ENCODE data around the gene FBXO24.
A peak's percentile ranks its signal among the peaks of the same experiment; 100 is the strongest.

Gene FBXO24

DNA sequence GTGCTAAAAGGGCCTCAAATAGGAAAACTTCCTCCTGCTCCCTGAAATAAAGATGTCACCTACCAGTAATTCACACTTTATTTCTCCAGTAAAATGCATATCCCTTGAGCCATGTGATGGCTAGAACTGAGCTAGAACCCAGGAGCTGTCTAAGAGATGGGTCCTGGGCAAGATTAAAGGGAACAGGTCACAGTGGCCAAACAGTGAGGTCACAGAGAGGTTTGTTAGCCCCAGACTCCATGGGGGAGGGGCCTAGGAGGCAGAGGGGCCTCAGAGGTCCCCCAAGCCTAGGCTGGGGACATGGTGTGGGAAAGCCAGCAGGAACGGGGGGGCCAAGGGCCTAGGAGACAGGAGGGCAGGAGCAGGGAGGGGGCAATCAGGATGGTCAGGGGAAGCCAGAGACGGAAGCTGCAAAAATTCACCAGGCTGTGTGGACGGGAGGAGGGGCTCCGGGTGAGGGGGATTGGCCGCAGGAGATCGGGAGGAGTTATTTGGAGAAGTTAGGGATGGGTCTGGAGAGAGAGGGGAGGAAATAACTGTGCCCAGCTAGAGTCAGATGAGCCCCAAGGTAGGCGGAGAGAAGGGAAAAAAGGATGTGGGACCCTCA lies 3.3 kb downstream of the FBXO24 start:
- DNase-seq (ENCODE audit: low read depth in 2 of 2), result no peak

DNA sequence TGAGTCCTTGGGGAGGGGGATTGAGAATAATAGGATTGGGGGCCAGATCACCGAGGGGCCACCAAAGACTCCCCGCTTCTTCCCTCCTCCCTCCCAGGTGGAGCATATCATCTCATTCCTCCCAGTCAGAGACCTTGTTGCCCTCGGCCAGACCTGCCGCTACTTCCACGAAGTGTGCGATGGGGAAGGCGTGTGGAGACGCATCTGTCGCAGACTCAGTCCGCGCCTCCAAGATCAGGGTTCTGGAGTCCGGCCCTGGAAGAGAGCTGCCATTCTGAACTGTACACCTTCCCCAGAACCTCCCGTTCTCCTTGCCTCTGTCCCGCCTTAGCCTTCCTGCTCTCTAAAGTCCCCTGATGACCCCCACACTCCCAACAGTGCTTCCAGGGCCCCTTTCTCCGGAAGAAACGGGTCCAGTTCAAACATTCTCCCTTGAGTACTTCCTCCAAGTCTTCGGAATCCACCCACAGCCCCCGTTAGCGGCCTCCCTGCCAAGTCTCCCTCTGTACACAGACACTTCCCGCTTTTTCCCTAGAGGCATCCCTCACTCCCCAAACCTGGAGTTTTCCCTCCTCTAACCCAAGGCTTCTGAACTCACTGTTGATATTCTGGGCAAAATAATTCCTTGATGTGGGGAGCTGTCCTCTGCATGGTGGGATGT lies 4.1 kb downstream of the FBXO24 start:
- no peak for DNase-seq (ENCODE audit: low read depth in 2 of 2)

DNA sequence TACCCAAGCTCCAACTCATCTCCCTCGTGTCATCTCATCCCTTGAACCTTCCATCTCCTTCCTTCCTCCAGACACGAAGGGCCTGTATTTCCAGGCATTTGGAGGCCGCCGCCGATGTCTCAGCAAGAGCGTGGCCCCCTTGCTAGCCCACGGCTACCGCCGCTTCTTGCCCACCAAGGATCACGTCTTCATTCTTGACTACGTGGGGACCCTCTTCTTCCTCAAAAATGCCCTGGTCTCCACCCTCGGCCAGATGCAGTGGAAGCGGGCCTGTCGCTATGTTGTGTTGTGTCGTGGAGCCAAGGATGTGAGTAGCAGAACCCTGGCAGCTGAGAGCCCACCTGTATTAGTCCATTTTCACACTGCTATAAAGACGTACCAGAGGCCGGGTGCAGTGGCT lies 5.5 kb downstream of the FBXO24 start:
- DNase-seq (ENCODE audit: low read depth in 2 of 2), result no peak

DNA sequence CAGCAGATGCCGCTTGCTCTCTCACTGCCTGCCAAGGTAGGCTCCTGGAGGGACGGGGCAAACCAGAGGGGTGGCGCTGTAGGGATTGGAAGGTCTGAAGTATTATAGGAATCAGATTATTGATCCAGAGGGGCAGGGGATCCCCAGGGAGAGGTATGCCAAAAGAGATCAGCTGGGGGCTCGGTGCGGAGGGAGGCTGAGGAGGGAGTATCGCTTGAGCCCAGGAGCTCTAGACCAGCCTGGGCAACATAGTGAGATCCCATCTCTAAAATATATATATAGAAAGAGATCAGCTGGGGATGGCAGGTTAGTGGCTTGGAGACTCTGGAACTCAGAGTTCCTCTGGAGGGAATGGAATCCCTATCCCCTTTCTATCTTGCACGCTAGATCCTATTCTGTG lies 9.1 kb downstream of the FBXO24 start:
- DNase-seq (ENCODE audit: low read depth in 2 of 2), result no peak

DNA sequence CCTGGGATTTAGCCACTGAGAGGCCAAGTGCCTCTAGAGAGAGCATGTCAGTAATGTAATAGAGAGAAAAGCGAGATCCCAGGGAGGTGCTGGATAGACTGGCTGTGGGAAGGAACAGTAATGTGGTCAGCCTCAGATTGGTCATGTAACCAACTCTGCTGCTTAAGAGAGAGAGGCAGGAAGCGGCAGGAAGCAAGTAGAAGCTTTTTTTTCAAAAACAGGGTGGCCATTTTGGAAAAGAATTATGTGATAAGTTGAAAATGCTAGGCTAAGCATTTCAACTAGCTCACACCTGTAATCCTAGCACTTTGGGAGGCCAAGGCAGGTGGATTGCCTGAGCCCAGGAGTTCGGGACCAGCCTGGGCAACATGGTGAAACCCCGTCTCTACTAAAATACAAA lies 12.3 kb downstream of the FBXO24 start:
- no peak for DNase-seq (ENCODE audit: low read depth in 2 of 2)

DNA sequence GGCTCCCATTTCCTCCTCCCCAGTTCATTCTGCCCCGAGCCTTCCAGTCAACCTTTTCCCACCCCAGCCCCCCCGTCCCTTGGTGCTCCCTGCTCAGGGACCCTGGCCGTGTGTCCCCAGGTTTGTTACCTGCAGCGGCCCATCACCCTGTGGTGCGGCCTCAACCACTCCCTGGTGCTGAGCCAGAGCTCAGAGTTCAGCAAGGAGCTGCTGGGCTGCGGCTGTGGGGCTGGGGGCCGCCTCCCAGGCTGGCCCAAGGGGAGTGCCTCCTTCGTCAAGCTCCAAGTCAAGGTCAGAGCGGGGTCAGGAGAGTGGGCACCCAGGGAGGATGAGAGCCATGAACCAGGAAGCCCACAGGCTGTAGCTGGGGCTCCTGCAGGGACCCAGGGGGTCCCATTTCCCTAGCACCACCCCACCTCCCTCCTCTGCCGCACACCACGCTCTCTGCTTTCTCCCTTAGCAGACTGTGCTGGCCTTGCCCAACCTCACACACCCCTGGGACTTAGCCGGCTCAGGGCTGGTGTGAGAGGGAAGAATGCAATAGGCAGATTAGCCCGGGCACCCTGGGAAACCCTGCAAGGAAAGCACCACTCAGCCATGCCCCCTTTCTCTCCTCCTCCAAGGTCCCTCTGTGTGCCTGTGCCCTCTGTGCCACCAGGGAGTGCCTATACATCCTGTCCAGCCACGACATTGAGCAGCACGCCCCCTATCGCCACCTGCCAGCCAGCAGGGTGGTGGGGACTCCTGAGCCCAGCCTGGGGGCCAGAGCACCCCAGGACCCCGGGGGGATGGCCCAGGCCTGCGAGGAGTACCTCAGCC lies 14.0 kb downstream of the FBXO24 start:
- DNase-seq (ENCODE audit: low read depth in 2 of 2), result no peak

DNA sequence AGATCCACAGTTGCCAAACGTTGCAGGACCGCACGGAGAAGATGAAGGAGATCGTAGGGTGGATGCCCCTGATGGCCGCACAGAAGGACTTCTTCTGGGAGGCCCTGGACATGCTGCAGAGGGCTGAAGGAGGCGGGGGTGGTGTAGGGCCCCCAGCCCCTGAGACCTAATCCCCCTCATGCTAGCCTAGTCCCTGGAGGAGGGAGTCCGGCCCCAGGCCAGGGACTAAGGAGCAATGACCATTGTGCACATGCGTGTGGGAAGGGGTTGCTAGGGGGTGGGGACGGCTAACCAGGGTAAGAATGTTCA lies 14.6 kb downstream of the FBXO24 start:
- no peak for DNase-seq (ENCODE audit: low read depth in 2 of 2)

DNA sequence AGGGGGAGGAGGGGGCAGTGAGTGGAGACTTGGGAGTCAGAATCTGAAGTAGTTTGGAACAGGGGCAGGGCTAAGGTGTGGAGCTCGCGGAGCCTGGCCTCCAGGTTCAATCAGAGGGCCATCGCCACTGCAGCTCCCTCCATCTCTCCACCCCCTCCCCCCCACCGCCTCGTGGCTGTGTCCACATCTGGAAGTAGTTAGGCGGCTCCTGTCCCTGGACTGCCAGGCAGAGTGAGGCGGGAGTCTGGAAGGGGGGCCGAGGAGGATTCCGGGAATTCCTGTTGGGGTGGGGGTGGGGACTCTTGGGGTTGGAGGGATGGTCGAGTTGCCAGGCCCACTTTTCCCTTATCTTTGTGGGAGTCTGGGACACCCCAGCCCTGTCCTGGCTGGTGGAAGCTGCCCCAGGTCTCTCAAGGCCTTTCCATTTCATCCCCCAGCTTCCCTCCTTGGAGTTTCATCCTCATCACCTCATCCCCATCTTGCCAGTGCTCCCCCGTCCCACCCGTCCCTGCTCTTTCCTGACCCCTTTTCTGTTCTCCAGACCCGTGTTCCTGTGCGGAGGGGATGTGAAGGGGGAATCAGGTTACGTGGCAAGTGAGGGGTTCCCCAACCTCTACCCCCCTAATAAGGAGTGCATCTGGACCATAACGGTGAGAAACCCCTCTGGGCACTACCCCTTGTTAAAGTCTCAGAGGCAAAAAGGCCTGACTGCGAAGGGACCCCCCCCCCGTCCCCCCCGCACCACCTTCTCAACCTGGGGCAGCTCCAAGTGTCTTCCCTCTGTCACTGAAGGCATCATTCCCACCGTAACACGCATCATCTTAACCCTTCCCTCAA lies 17.0 kb downstream of the FBXO24 start:
- DNase-seq (ENCODE audit: low read depth in 2 of 2), result no peak

DNA sequence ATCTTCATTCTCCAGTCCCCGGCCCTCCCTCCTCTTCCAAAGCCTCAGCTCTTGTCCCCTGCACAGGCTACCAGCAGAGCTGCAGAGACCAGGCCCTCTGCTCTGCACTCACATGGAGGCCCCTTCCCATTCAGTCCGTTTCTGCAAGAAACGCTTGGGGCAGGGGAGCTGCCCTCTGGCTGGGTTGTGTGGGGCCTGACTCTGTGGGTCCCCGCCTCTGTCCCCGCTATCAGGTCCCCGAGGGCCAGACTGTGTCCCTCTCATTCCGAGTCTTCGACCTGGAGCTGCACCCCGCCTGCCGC lies 17.5 kb downstream of the FBXO24 start:
- DNase-seq (ENCODE audit: low read depth in 2 of 2), result no peak

DNA sequence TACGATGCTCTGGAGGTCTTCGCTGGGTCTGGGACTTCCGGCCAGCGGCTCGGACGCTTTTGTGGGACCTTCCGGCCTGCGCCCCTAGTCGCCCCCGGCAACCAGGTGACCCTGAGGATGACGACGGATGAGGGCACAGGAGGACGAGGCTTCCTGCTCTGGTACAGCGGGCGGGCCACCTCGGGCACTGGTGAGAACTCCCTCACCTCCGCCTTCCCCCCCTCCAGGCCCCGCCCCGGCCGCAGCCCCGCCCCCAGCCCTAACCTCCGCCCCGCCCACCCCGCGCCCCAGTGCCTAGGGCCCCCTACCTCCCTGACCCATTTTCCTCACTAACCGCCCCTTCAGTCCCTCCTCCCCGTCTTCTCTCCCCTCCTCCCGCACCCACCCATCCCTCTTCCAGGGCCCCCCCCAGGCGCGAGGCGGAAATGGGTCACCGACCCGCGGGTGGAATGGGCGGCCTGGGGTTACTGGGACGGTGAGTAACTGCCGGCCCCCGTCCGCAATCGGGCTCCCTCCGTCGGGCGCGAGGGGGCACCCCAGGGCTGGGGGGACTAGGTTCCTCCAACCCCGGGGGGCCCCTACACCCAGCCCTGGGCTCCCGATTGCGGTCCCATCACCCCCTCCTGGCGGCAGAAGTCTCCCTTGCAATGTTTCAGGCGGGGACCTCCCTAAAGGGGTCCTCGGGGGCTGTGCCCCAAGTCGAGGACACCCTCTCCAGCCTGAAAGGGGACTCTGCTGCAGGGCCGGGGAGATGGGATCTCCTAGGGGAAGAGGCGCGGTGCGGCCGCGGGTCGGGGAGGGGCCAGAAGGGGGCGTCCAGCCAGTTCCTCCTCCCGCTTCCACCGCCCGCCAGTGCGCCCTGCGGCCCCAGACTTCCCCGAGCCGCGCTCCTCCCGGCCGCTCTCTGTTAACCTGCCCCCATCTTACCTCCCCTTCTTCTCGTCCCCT lies 18.2 kb downstream of the FBXO24 start:
- DNase-seq (ENCODE audit: low read depth in 2 of 2), result peak; percentile 48 to 67

DNA sequence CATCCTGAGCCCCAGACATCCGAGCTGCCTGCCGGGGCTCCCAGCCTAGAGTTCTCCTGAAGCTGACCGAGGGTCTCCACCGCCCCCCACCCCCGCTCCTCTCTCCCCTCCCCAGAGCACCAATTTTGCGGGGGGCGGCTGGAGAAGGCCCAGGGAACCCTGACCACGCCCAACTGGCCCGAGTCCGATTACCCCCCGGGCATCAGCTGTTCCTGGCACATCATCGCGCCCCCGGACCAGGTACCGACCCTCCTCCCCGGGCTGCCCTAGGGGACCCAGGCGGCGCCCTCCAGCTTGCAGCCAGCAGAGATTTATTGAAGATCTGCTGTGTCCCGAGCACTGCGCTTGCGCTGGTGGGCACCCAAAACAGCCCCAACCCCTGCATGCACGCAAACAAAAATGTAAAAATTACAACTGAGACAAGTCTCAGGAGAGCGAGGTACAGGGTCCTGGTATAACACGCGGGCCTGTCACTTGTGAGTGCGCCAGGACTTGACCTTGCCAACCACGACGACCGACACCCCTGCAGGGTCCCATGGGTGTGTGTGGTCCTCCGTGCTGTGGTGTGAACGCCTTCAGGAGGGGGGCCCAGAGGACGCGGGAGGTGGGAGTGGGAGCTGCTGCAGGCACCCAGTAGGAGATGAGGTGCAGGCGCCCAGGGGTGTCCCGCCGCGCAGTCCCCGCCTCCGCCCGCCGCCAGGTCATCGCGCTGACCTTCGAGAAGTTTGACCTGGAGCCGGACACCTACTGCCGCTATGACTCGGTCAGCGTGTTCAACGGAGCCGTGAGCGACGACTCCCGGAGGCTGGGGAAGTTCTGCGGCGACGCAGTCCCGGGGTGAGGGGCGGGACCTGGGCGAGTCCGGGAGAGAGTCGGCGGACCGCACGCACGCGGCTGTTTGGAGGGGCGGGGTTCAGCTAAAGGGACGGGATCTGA lies 19.1 kb downstream of the FBXO24 start:
- no peak for DNase-seq (ENCODE audit: low read depth in 2 of 2)

DNA sequence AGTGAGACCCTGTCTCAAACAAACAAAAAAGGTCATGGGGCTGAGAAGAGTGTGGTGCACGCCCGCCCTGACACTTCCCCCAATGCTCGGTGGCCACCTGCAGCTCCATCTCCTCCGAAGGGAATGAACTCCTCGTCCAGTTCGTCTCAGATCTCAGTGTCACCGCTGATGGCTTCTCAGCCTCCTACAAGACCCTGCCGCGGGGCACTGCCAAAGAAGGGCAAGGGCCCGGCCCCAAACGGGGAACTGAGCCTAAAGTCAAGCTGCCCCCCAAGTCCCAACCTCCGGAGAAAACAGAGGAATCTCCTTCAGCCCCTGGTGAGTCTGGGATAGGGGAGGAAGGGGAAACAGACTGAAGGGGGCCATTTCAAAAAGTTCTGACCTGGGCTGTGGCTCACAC lies 20.2 kb downstream of the FBXO24 start:
- DNase-seq (ENCODE audit: low read depth in 2 of 2), result no peak

DNA sequence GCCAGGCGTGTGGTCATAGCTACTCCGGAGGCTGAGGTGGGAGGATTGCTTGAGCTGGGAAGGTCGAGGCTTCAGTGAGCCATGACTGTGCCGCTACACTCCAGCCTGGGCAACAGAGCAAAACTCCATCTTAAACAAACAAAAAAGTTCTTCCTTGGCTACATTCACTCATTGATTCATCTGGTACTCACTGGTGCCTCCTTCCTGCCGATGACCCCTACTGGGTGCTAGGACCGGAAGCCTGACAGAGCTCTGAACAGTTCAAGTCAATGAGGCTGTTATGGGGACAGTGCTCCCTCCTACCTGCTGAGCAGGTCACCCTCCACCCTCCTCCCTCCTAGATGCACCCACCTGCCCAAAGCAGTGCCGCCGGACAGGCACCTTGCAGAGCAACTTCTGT lies 21.0 kb downstream of the FBXO24 start:
- no peak for DNase-seq (ENCODE audit: low read depth in 2 of 2)

DNA sequence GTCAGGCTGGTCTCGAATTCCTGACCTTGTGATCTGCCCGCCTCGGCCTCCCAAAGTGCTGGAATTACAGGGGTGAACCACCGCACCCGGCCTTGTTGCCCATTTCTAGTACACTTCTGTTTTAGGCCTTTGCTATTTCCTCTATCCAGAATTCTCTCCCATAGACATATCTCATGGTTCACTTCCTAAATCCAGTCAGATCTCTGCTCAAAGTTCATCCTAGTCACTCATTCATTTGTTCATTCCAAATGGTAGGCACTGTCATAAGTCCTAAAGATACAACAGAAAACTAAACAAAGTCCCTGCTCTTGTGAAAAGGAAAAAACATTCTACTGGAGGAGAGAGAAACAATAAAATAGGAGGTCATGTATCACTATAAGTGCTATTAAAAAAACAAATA lies 23.8 kb downstream of the FBXO24 start:
- no peak for DNase-seq (ENCODE audit: low read depth in 2 of 2)

DNA sequence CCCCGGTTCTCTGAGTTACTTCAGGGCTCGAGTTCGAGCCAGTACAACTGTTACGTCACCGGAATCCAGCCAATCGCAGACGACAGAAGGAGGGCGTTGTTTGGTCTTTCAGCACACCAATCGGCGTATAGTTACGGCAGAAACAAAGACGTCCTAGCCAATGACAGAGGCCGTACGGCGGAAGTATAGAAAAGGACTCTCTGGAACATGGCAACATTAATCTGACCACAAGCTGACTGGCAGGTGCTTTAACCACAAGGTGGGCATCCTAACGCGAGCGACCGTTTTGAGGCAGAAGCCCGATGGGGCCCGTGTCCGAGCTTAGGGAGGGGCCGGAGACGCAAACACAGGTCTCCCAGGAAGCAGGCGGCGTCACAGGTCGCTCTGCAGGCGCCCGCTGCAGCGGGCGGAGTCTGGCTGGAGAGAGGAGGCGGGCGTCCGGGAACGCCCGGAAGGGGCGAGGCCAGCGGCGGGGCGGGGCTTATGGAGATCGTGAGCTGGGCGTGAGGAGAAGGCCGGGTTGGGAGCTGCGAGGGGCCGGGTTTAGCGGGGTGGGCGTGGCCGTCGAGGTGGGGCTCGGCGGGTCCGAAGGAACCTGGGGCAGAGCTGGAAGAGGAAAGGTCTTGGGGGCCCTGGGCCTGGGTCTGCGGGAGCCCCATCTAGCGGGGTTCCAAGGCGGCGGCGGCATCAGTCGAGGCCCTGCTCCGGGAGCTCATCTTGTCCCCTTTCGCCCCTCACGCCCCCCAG lies 26.0 kb downstream of the FBXO24 start, which contains the start of gene MOSPD3:
Gene MOSPD3, plus strand, starts transcription at position 558 of the 747 bp plus-strand sequence. CDS start 252 bp downstream, outside the sequence.
- peak; percentile 94 to 95 for DNase-seq (ENCODE audit: low read depth in 2 of 2)

DNA sequence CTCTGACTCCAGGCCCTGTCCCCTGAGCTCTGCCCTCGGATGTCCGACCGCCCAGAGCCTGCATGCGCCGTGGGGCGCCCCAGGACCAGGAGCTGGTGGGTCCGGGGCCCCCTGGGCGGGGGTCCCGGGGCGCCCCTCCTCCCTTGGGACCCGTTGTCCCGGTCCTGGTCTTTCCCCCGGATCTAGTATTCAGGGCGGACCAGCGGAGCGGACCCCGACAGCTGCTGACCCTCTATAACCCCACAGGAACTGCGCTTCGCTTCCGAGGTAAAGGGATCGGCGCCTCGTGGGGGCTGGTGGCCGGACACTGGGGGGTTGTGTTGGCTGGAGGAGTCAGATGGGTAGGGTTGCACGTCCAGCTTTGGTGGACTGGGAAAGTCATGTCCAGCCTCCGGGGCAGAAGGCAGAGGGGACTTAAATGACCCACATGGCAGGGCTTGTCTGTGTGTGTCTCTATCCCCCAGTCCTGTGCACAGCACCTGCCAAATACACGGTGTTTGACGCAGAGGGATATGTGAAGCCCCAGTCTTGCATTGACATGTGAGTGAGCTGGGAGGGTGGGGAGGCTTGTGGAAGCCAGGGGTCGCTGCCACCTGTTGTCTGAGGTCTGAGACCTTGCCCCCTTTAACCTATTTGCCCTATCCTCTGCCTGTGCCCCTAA lies 26.7 kb downstream of the FBXO24 start:
- no peak for DNase-seq (ENCODE audit: low read depth in 2 of 2)

DNA sequence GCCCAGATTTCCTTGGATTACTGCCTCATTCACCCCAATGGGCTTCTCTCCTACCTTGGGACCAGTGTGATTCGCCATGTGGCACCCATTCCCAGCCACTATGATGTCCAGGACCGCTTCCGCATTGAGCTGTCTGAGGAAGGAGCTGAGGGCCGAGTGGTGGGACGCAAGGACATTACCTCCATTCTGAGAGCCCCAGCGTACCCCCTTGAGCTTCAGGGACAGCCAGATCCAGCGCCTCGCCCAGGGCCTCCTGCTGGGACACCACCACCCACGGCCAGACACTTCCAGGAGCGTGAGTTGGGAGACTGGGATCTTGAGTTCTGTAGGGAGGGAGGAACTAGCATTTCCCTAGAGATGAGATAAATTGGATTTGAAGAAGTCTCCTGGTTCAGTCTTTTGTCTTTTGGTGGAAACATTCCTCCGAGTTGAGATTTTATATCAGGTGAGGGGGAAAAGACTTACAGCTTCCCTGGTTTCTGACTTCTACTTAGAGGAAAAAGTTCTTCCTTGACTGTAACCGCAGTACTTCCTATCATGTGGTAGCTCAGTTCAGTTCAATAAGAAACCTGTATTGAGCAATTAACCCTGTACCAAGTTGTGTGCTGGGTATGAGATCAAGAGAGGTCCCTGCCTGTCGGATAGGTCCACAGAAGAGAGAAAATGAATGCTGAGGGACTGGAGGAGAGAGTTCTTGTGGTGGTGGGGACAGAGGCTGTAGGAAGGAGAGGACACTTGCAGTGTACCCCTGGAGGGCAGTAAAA lies 27.5 kb downstream of the FBXO24 start:
- no peak for DNase-seq (ENCODE audit: low read depth in 2 of 2)

DNA sequence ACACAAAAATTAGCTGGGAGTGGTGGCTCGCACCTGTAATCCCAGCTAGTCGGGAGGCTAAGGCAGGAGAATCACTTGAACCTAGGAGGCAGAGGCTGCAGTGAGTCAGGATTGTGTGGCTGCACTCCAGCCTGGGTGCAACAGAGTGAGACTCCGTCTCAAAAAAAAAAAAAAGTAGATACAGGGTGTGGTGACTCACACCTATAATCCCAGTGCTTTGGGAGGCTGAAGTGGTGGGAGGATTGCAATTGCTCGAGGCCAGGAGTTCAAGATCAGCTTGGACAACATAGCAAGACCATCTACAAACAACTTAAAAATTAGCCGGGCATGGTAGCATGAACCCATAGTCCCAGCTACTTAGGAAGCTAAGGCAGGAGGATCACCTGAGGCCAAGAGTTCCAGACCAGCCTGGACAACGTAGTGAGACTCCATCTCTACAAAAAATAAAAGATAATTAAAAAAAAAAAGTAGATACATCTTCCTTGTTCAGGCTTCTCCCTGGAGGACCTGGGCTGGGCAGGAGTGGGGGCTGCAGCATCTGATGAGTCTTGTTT lies 28.3 kb downstream of the FBXO24 start:
- no peak for DNase-seq (ENCODE audit: low read depth in 2 of 2)
